Neutrophil (primary cell): ENCODE data around the gene ST3GAL3.

Source experiments
- H3K27ac ChIP-seq: fragments of 200-600 bp; sonication (generic); 2 replicates; pipeline ENCODE4 v1.5.1; 2016; ENCODE audit warnings: mild to moderate bottlenecking, moderate library complexity
- H3K27me3 ChIP-seq: fragments of 200-600 bp; sonication (generic); 2 replicates; pipeline ENCODE4 v1.6.0; 2016; ENCODE audit warnings: mild to moderate bottlenecking
- H3K36me3 ChIP-seq: fragments of 200-600 bp; sonication (generic); 2 replicates; pipeline ENCODE4 v1.5.1; 2017
- H3K4me1 ChIP-seq, 2 experiments: fragments of 200-600 bp in 1 of 2; sonication (generic) in 1 of 2; 1 replicate in 1 of 2; 2 replicates in 1 of 2; pipeline versions ENCODE4 v1.5.1 to v1.6.1; 2013 to 2016; ENCODE audit warnings: low read depth in 1 of 2, low read length in 1 of 2, mild to moderate bottlenecking in 1 of 2, moderate library complexity in 1 of 2; ENCODE audit not compliant: control insufficient read depth in 1 of 2, insufficient read depth in 1 of 2
- H3K4me3 ChIP-seq, 2 experiments: fragments of 200-600 bp in 1 of 2; sonication (generic) in 1 of 2; 1 replicate in 1 of 2; 2 replicates in 1 of 2; pipeline ENCODE4 v1.5.1; 2013 to 2016; ENCODE audit warnings: low read depth in 1 of 2, low read length in 1 of 2, mild to moderate bottlenecking in 1 of 2, moderate library complexity in 1 of 2
- H3K9me3 ChIP-seq: fragments of 200-600 bp; sonication (generic); 2 replicates; pipeline ENCODE4 v1.5.1; 2016
- TF ChIP-seq, protein P1 (sequence below): fragments of 200-600 bp; sonication (generic); IDR thresholded peaks from 2 replicates; pipeline ENCODE4 v1.5.1; 2016; ENCODE audit warnings: antibody characterized with exemption

ST3GAL3 gene

GRCh38 chr1:43668956-43669355 is 38.4 kb upstream of the ST3GAL3 start:
- H3K4me3 ChIP-seq, result no peak overlapping the region
- no peak overlapping the region for H3K27ac ChIP-seq
- no peaks in the 10 kb centered on the region for H3K4me1 ChIP-seq

DNA sequence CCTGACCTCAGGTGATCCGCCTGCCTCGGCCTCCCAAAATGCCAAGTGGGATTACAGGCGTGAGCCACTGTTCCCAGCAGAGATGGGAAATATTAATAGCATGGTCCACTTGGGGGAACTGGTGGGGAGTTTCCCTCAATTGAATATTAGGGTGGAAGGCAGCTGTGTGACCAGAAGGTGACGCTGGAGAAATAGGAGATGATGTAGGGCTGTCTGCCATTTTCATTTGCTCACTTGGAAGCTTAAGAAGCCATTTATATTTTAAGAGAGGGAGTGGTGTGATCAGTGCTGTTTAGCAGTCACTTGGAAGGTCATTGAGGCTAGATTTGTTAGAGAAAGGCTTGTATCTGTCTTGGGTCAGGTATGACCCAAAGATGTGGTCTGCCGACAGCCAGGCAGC is 37.5 kb upstream of the ST3GAL3 start:
- Histone ChIP-seq H3K36me3 (peaks cover 100% of the 10 kb centered on the region), H3K4me3 (no peak overlapping the region), H3K27me3 (no peaks in the 10 kb centered on the region), H3K9me3 (no peaks in the 10 kb centered on the region), H3K27ac (no peak overlapping the region), H3K4me1 (no peaks in the 10 kb centered on the region)
- TF ChIP-seq, protein P1, sequence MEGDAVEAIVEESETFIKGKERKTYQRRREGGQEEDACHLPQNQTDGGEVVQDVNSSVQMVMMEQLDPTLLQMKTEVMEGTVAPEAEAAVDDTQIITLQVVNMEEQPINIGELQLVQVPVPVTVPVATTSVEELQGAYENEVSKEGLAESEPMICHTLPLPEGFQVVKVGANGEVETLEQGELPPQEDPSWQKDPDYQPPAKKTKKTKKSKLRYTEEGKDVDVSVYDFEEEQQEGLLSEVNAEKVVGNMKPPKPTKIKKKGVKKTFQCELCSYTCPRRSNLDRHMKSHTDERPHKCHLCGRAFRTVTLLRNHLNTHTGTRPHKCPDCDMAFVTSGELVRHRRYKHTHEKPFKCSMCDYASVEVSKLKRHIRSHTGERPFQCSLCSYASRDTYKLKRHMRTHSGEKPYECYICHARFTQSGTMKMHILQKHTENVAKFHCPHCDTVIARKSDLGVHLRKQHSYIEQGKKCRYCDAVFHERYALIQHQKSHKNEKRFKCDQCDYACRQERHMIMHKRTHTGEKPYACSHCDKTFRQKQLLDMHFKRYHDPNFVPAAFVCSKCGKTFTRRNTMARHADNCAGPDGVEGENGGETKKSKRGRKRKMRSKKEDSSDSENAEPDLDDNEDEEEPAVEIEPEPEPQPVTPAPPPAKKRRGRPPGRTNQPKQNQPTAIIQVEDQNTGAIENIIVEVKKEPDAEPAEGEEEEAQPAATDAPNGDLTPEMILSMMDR, result no peak

More at GRCh38 chr1:43668956-43669355, 38.4 kb upstream of the ST3GAL3 start:
- Histone ChIP-seq H3K27me3 (no peaks in the 10 kb centered on the region), H3K36me3 (peaks cover 100% of the 10 kb centered on the region), H3K9me3 (no peaks in the 10 kb centered on the region)
- TF ChIP-seq, protein P1, result no peak

DNA sequence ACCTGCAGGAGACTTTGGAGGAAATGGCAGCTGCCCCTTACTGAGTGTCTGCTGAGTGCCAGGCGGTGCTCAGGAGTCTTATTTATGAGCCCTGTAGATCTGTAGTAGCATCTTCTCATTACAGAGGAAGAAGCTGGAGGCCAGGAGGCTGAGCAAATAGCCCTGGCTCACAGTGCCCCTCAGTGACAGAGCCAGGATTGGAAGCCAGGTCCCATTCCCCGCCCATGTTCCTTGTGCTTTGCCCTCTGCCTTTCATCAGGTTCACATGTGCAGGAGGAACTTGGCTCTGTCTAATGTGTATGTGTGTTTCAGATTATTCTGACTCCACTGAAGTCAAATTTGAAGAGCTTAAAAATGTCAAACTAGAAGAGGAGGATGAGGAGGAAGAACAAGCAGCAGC is 36.1 kb upstream of the ST3GAL3 start:
- peaks cover 99% of the 10 kb centered on the region for H3K36me3 ChIP-seq
- no peak overlapping the region for H3K27ac ChIP-seq

GRCh38 chr1:43671626-43672330 is 35.6 kb upstream of the ST3GAL3 start:
- no peak overlapping the region for H3K27ac ChIP-seq
- no peak overlapping the region for H3K4me3 ChIP-seq
- no peaks in the 10 kb centered on the region for H3K27me3 ChIP-seq
- no peaks in the 10 kb centered on the region for H3K4me1 ChIP-seq
- peaks cover 99% of the 10 kb centered on the region for H3K36me3 ChIP-seq
- TF ChIP-seq, protein P1, result no peak
- no peaks in the 10 kb centered on the region for H3K9me3 ChIP-seq

More for the DNA sequence above, 36.1 kb upstream of the ST3GAL3 start:
- TF ChIP-seq, protein P1, result no peak
- no peaks in the 10 kb centered on the region for H3K27me3 ChIP-seq
- no peaks in the 10 kb centered on the region for H3K9me3 ChIP-seq
- no peak overlapping the region for H3K4me3 ChIP-seq
- no peaks in the 10 kb centered on the region for H3K4me1 ChIP-seq

- H3K36me3 ChIP-seq, result peaks cover 96% of the 10 kb centered on the region
- H3K4me1 ChIP-seq, result no peaks in the 10 kb centered on the region
- H3K27me3 ChIP-seq, result no peaks in the 10 kb centered on the region
- H3K4me3 ChIP-seq, result no peak overlapping the region
- TF ChIP-seq, protein P1, result no peak
- H3K27ac ChIP-seq, result no peak overlapping the region
- H3K9me3 ChIP-seq, result no peaks in the 10 kb centered on the region
Measured at GRCh38 chr1:43673261-43673660, 34.1 kb upstream of the ST3GAL3 start.
